ENCODE data around the gene ZBTB3. TPM values are rescaled to one million over a fixed set of nuclear protein-coding genes. Genes with fewer than 3 reads are reported as not detected.

ZBTB3 gene
- total and polyA plus RNA-seq, 2 of the 8 experiments (the other 6 are each of a cell fraction or from before 2014, with no cell fraction given), result 30.2 to 76.9 TPM

- TF ChIP-seq, protein P1, sequence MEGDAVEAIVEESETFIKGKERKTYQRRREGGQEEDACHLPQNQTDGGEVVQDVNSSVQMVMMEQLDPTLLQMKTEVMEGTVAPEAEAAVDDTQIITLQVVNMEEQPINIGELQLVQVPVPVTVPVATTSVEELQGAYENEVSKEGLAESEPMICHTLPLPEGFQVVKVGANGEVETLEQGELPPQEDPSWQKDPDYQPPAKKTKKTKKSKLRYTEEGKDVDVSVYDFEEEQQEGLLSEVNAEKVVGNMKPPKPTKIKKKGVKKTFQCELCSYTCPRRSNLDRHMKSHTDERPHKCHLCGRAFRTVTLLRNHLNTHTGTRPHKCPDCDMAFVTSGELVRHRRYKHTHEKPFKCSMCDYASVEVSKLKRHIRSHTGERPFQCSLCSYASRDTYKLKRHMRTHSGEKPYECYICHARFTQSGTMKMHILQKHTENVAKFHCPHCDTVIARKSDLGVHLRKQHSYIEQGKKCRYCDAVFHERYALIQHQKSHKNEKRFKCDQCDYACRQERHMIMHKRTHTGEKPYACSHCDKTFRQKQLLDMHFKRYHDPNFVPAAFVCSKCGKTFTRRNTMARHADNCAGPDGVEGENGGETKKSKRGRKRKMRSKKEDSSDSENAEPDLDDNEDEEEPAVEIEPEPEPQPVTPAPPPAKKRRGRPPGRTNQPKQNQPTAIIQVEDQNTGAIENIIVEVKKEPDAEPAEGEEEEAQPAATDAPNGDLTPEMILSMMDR (IDR thresholded peaks at IDR 0.05; ENCODE audit: control extremely low read depth in 1 of 3, insufficient read depth in 1 of 3, low read depth in 1 of 3, low read length in 3 of 3), result peak; percentile 96 to 100 (median 96)
- TF ChIP-seq CREB1 (IDR thresholded peaks at IDR 0.05), result peak; percentile 70
- TF ChIP-seq, protein P2, sequence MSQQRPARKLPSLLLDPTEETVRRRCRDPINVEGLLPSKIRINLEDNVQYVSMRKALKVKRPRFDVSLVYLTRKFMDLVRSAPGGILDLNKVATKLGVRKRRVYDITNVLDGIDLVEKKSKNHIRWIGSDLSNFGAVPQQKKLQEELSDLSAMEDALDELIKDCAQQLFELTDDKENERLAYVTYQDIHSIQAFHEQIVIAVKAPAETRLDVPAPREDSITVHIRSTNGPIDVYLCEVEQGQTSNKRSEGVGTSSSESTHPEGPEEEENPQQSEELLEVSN (IDR thresholded peaks at IDR 0.05), result 0 out of 2 replicates have a peak, but pooled peaks have one; percentile 10
These were observed 32.5 kb upstream of the ZBTB3 start (continued) for GRCh38 chr11:62786318-62787004.
